ENCODE results near the gene NT5C3B.

Gene NT5C3B

GRCh38 chr17:41824086-41824485, 11.9 kb downstream of the NT5C3B start:
- Mint-ChIP-seq H3K9me3 (no peaks in the 10 kb centered on the region), H3K36me3 (ENCODE audit: low read depth) (peaks cover 39% of the 10 kb centered on the region), H3K27ac (no peak overlapping the region), H3K4me3 (no peak overlapping the region), H3K27me3 (no peaks in the 10 kb centered on the region), H3K4me1 (ENCODE audit: low read depth) (no peaks in the 10 kb centered on the region)
- no peak for DNase-seq

- Mint-ChIP-seq H3K27me3 (no peaks in the 10 kb centered on the region), H3K4me3 (no peak overlapping the region), H3K4me1 (ENCODE audit: low read depth) (no peaks in the 10 kb centered on the region), H3K9me3 (no peaks in the 10 kb centered on the region), H3K36me3 (ENCODE audit: low read depth) (peaks cover 35% of the 10 kb centered on the region), H3K27ac (no peak overlapping the region)
- DNase-seq: no peak
Observed at GRCh38 chr17:41823580-41823979, 12.5 kb downstream of the NT5C3B start.

GRCh38 chr17:41823141-41823524, 12.9 kb downstream of the NT5C3B start:
- no peak for DNase-seq
- Mint-ChIP-seq H3K4me1 (ENCODE audit: low read depth) (no peaks in the 10 kb centered on the region), H3K9me3 (no peaks in the 10 kb centered on the region), H3K27me3 (no peaks in the 10 kb centered on the region), H3K27ac (no peak overlapping the region), H3K4me3 (no peak overlapping the region), H3K36me3 (ENCODE audit: low read depth) (peaks cover 30% of the 10 kb centered on the region)

- no peaks in the 10 kb centered on the region for H3K4me1 Mint-ChIP-seq (ENCODE audit: low read depth)
Observed at GRCh38 chr17:41822216-41823140, 13.6 kb downstream of the NT5C3B start.

GRCh38 chr17:41821776-41822175, 14.3 kb downstream of the NT5C3B start:
- H3K36me3 Mint-ChIP-seq (ENCODE audit: low read depth): peaks cover 20% of the 10 kb centered on the region
- H3K27me3 Mint-ChIP-seq: no peaks in the 10 kb centered on the region
- H3K4me1 Mint-ChIP-seq (ENCODE audit: low read depth): no peaks in the 10 kb centered on the region
- DNase-seq: no peak
- H3K4me3 Mint-ChIP-seq: no peak overlapping the region
- H3K27ac Mint-ChIP-seq: no peak overlapping the region
- no peaks in the 10 kb centered on the region for H3K9me3 Mint-ChIP-seq

More at GRCh38 chr17:41822216-41823140, 13.6 kb downstream of the NT5C3B start:
- no peak for DNase-seq
- Mint-ChIP-seq H3K4me3 (no peak overlapping the region), H3K27ac (no peak overlapping the region), H3K9me3 (no peaks in the 10 kb centered on the region), H3K36me3 (ENCODE audit: low read depth) (peaks cover 24% of the 10 kb centered on the region), H3K27me3 (no peaks in the 10 kb centered on the region)

GRCh38 chr17:41818024-41818423, 18.0 kb downstream of the NT5C3B start:
- peaks cover 1% of the 10 kb centered on the region for H3K4me1 Mint-ChIP-seq (ENCODE audit: low read depth)
- no peaks in the 10 kb centered on the region for H3K9me3 Mint-ChIP-seq
- H3K27me3 Mint-ChIP-seq: peaks cover 4% of the 10 kb centered on the region
- no peaks in the 10 kb centered on the region for H3K36me3 Mint-ChIP-seq (ENCODE audit: low read depth)
- no peak for DNase-seq
- no peak overlapping the region for H3K27ac Mint-ChIP-seq
- H3K4me3 Mint-ChIP-seq: no peak overlapping the region

GRCh38 chr17:41816637-41817320, 19.3 kb downstream of the NT5C3B start:
- Mint-ChIP-seq H3K4me1 (ENCODE audit: low read depth) (peaks cover 9% of the 10 kb centered on the region), H3K27ac (no peak overlapping the region), H3K27me3 (peaks cover 9% of the 10 kb centered on the region), H3K36me3 (ENCODE audit: low read depth) (no peaks in the 10 kb centered on the region), H3K4me3 (no peak overlapping the region), H3K9me3 (no peaks in the 10 kb centered on the region)
- DNase-seq: no peak

GRCh38 chr17:41814195-41814594, 21.8 kb downstream of the NT5C3B start:
- Mint-ChIP-seq H3K4me3 (no peak overlapping the region), H3K27ac (no peak overlapping the region), H3K36me3 (ENCODE audit: low read depth) (no peaks in the 10 kb centered on the region)

GRCh38 chr17:41813699-41814124, 22.3 kb downstream of the NT5C3B start:
- peaks cover 24% of the 10 kb centered on the region for H3K4me1 Mint-ChIP-seq (ENCODE audit: low read depth)
- no peaks in the 10 kb centered on the region for H3K9me3 Mint-ChIP-seq
- H3K4me3 Mint-ChIP-seq: no peak overlapping the region
- H3K36me3 Mint-ChIP-seq (ENCODE audit: low read depth): no peaks in the 10 kb centered on the region
- H3K27ac Mint-ChIP-seq: no peak overlapping the region
- H3K27me3 Mint-ChIP-seq: peaks cover 9% of the 10 kb centered on the region
- no peak for DNase-seq

More at GRCh38 chr17:41814195-41814594, 21.8 kb downstream of the NT5C3B start:
- peaks cover 9% of the 10 kb centered on the region for H3K27me3 Mint-ChIP-seq
- H3K4me1 Mint-ChIP-seq (ENCODE audit: low read depth): peaks cover 24% of the 10 kb centered on the region
- no peaks in the 10 kb centered on the region for H3K9me3 Mint-ChIP-seq
- DNase-seq: no peak

- Mint-ChIP-seq H3K4me1 (ENCODE audit: low read depth) (peaks cover 24% of the 10 kb centered on the region), H3K27me3 (peaks cover 9% of the 10 kb centered on the region), H3K36me3 (ENCODE audit: low read depth) (no peaks in the 10 kb centered on the region), H3K27ac (no peak overlapping the region), H3K4me3 (no peak overlapping the region), H3K9me3 (no peaks in the 10 kb centered on the region)
- DNase-seq: no peak
Observed at GRCh38 chr17:41813152-41813680, 22.8 kb downstream of the NT5C3B start.

GRCh38 chr17:41812381-41813151, 23.5 kb downstream of the NT5C3B start, which contains the start of gene FKBP10:
Gene FKBP10 (plus strand): TSS chr17:41813004. CDS start chr17:41813035, 31 bp downstream.
- H3K27ac Mint-ChIP-seq: peak within 1 kb of the TSS; percentile 71

GRCh38 chr17:41811549-41812380, 24.3 kb downstream of the NT5C3B start, which contains the start of gene P3H4:
Gene P3H4 (minus strand): TSS chr17:41811949. CDS start chr17:41811915, 34 bp downstream.
- Mint-ChIP-seq H3K36me3 (ENCODE audit: low read depth) (no peaks in the 10 kb centered on the region), H3K27ac (peak within 1 kb of the TSS; percentile 71), H3K9me3 (no peaks in the 10 kb centered on the region)

More at GRCh38 chr17:41812381-41813151, 23.5 kb downstream of the NT5C3B start, which contains the start of gene FKBP10:
- Mint-ChIP-seq H3K36me3 (ENCODE audit: low read depth) (no peaks in the 10 kb centered on the region), H3K27me3 (peaks cover 9% of the 10 kb centered on the region), H3K4me3 (peak within 1 kb of the TSS; percentile 72), H3K4me1 (ENCODE audit: low read depth) (peaks cover 24% of the 10 kb centered on the region), H3K9me3 (no peaks in the 10 kb centered on the region)
- no peak for DNase-seq

More at GRCh38 chr17:41811549-41812380, 24.3 kb downstream of the NT5C3B start, which contains the start of gene P3H4:
- peak within 1 kb of the TSS; percentile 72 for H3K4me3 Mint-ChIP-seq
- H3K27me3 Mint-ChIP-seq: peaks cover 9% of the 10 kb centered on the region
- H3K4me1 Mint-ChIP-seq (ENCODE audit: low read depth): peaks cover 24% of the 10 kb centered on the region
- peak; percentile 86 for DNase-seq
